IMR-90 (cell line): Measurements from ENCODE around the gene EIF4A2. TPM values are rescaled to one million over a fixed set of nuclear protein-coding genes. Genes with fewer than 3 reads are reported as not detected.

ENCODE experiments used
- ATAC-seq: fragments of 200-7000 bp; cut with Tn5 transposase; 2 replicates; pipeline ENCODE4 v1.9.1; 2020; ENCODE audit warnings: low read depth, mild to moderate bottlenecking, moderate library complexity
- BruUV-seq: library from RNA; stranded (reverse); fragments of 400-500 nt; replicated peaks from 2 replicates; lab custom pipeline; 2021; lab: Mats Ljungman, UMichigan
- CTCF ChIA-PET: fragments of 300-600 bp; formaldehyde crosslinking; extraction: SDS; loops from one replicate; lab custom pipeline; 2021; ENCODE audit warnings: antibody characterized with exemption; lab: Yijun Ruan, JAX
- POLR2A ChIA-PET: fragments of 300-600 bp; sonication (Branson Sonifier 250); formaldehyde crosslinking; loops from one replicate; lab custom pipeline; 2022; ENCODE audit warnings: antibody characterized with exemption; ENCODE audit not compliant: unreplicated experiment; lab: Charles Lee
- DNase-seq: peaks from one replicate; pipeline ENCODE4 v3.0.0; 2013
- H2AFZ ChIP-seq: replicated peaks from 2 replicates; pipeline ENCODE3; 2013; ENCODE audit warnings: low read length, mild to moderate bottlenecking; ENCODE audit not compliant: poor library complexity
- H2AK5ac ChIP-seq: 2 replicates; pipeline ENCODE4 v1.6.1; 2013; ENCODE audit warnings: low read depth, low read length, inconsistent platforms
- H2AK9ac ChIP-seq: replicated peaks from 2 replicates; pipeline ENCODE3; 2013; ENCODE audit warnings: mild to moderate bottlenecking, low read depth, low read length, moderate library complexity; ENCODE audit not compliant: poor library complexity
- H2BK120ac ChIP-seq: 2 replicates; pipeline ENCODE4 v1.6.1; 2013; ENCODE audit warnings: low read depth, low read length, inconsistent platforms
- H2BK15ac ChIP-seq: 3 replicates; pipeline ENCODE4 v1.6.1; 2013; ENCODE audit warnings: low read depth, low read length, inconsistent platforms
- H2BK20ac ChIP-seq: 2 replicates; pipeline ENCODE4 v1.6.1; 2013; ENCODE audit warnings: low read depth, mild to moderate bottlenecking, inconsistent platforms, low read length, moderate library complexity
- H2BK5ac ChIP-seq: 2 replicates; pipeline ENCODE4 v1.6.1; 2013; ENCODE audit warnings: mild to moderate bottlenecking, low read depth, low read length, inconsistent platforms; ENCODE audit not compliant: poor library complexity, severe bottlenecking
- H3K14ac ChIP-seq: replicated peaks from 2 replicates; pipeline ENCODE4 v1.6.1; 2013; ENCODE audit warnings: low read depth, low read length, inconsistent platforms
- H3K18ac ChIP-seq: 2 replicates; pipeline ENCODE4 v1.6.1; 2013; ENCODE audit warnings: low read depth, low read length, control low read depth
- H3K23ac ChIP-seq: 2 replicates; pipeline ENCODE4 v1.6.1; 2013; ENCODE audit warnings: low read depth, low read length, inconsistent platforms
- H3K27ac ChIP-seq: 2 replicates; pipeline ENCODE4 v1.5.1; 2013; ENCODE audit warnings: mild to moderate bottlenecking, control low read depth, low read length; ENCODE audit not compliant: insufficient read depth
- H3K27me3 ChIP-seq: 2 replicates; pipeline ENCODE4 v1.6.1; 2013; ENCODE audit warnings: low read length; ENCODE audit not compliant: control insufficient read depth, insufficient read depth
- H3K36me3 ChIP-seq: 2 replicates; pipeline ENCODE4 v1.6.1; 2013; ENCODE audit warnings: low read length, mixed read lengths; ENCODE audit not compliant: control insufficient read depth, insufficient read depth
- H3K4ac ChIP-seq: 2 replicates; pipeline ENCODE4 v1.6.1; 2013; ENCODE audit warnings: low read depth, low read length, inconsistent platforms
- H3K4me1 ChIP-seq: 2 replicates; pipeline ENCODE4 v1.6.1; 2013; ENCODE audit warnings: low read length, mixed read lengths; ENCODE audit not compliant: control insufficient read depth, insufficient read depth
- H3K4me2 ChIP-seq: 2 replicates; pipeline ENCODE4 v1.6.1; 2013; ENCODE audit warnings: low read depth, mild to moderate bottlenecking, control low read depth, low read length, moderate library complexity
- H3K4me3 ChIP-seq: 2 replicates; pipeline ENCODE4 v1.5.1; 2013; ENCODE audit warnings: low read depth, mild to moderate bottlenecking, control low read depth, low read length, moderate library complexity; ENCODE audit not compliant: insufficient read depth
- H3K56ac ChIP-seq: 2 replicates; pipeline ENCODE4 v1.6.1; 2013; ENCODE audit warnings: low read length, inconsistent platforms; ENCODE audit not compliant: insufficient read depth; ENCODE audit errors: extremely low read depth
- H3K79me1 ChIP-seq, 2 experiments: 2 replicates each; pipeline ENCODE4 v1.6.1; 2013; ENCODE audit warnings: low read length in 2 of 2, inconsistent platforms in 1 of 2, low read depth in 1 of 2
- H3K9ac ChIP-seq: 2 replicates; pipeline ENCODE4 v1.6.1; 2013; ENCODE audit warnings: low read depth, low read length, control low read depth
- H3K9me1 ChIP-seq: 2 replicates; pipeline ENCODE4 v1.6.1; 2013; ENCODE audit warnings: low read length, inconsistent platforms; ENCODE audit not compliant: insufficient read depth
- H3K9me3 ChIP-seq: 2 replicates; pipeline ENCODE4 v1.6.1; 2013; ENCODE audit warnings: low read length; ENCODE audit not compliant: control insufficient read depth, insufficient read depth
- H4K20me1 ChIP-seq: 2 replicates; pipeline ENCODE4 v1.6.1; 2013; ENCODE audit warnings: low read length, inconsistent platforms; ENCODE audit not compliant: insufficient read depth
- H4K5ac ChIP-seq: 2 replicates; pipeline ENCODE4 v1.6.1; 2013; ENCODE audit warnings: mild to moderate bottlenecking, low read depth, low read length, control low read depth
- H4K8ac ChIP-seq, 2 experiments: 2 replicates each; pipeline ENCODE4 v1.6.1; 2013; ENCODE audit warnings: low read depth in 2 of 2, low read length in 2 of 2, control low read depth in 1 of 2, inconsistent platforms in 1 of 2
- H4K91ac ChIP-seq: 2 replicates; pipeline ENCODE4 v1.6.1; 2013; ENCODE audit warnings: low read depth, low read length, inconsistent platforms; ENCODE audit not compliant: insufficient read depth
- ELK1 ChIP-seq: fragments of 150-350 bp; IDR thresholded peaks from 2 replicates; pipeline ENCODE4 v1.6.1; 2016; ENCODE audit warnings: low read depth, mild to moderate bottlenecking, low read length, moderate library complexity, borderline replicate concordance
- FOS ChIP-seq: fragments of 150-350 bp; IDR thresholded peaks from 2 replicates; pipeline ENCODE4 v1.6.1; 2016; ENCODE audit warnings: low read depth, low read length
- RAD21 ChIP-seq: IDR thresholded peaks from 2 replicates; pipeline ENCODE4 v1.6.1; 2012; ENCODE audit warnings: low read length, improper control_type of control experiment
- RCOR1 ChIP-seq: IDR thresholded peaks from 2 replicates; pipeline ENCODE4 v1.6.1; 2012; ENCODE audit warnings: mild to moderate bottlenecking, low read length, improper control_type of control experiment; ENCODE audit not compliant: insufficient replicate concordance
- RFX5 ChIP-seq: IDR thresholded peaks from 2 replicates; pipeline ENCODE4 v1.8.0; 2012; ENCODE audit warnings: low read depth, mild to moderate bottlenecking, low read length, moderate library complexity
- SMC3 ChIP-seq: fragments of 150-350 bp; IDR thresholded peaks from 2 replicates; pipeline ENCODE4 v1.6.1; 2016; ENCODE audit warnings: low read depth, mild to moderate bottlenecking, antibody characterized with exemption, low read length, moderate library complexity
- WGBS, 2 experiments: methylation state at CpG; one replicate each; pipeline versions ENCODE4 v1.1.5 to v1.1.7; 2013; ENCODE audit warnings: missing lambda C conversion rate in 2 of 2; ENCODE audit not compliant: insufficient read length in 1 of 2; ENCODE audit errors: extremely low coverage in 2 of 2; 5-methylcytosine and 5-hydroxymethylcytosine counted together
- dilution Hi-C: fragments of 300-500 bp; cut with HindIII; formaldehyde crosslinking; loops from one replicate; pipeline ENCODE4 v1.14.3; 2018; ENCODE audit warnings: low sequenced_read_pairs; ENCODE audit not compliant: unreplicated experiment
- in situ Hi-C: fragments of 300-500 bp; cut with MboI; formaldehyde crosslinking; loops from 3 replicates; pipeline ENCODE4 v1.14.3; 2019; ENCODE audit warnings: low sequenced_read_pairs, inconsistent platforms, mixed read lengths
- intact Hi-C: fragments of 100-400 bp; cut with micrococcal nuclease; formaldehyde crosslinking; loops from 2 replicates; pipeline ENCODE4 v1.10.0; 2022
- polyA plus RNA-seq, 3 experiments: library from polyadenylated mRNA; depleted of rRNA; stranded (reverse); fragments of >200 nt; gene quantifications; 2 replicates each; pipeline ENCODE4 v1.2.3, GENCODE V29; 2012; ENCODE audit warnings: low replicate concordance in 1 of 3
- total RNA-seq: library from RNA; depleted of rRNA; stranded (reverse); fragments of >200 nt; gene quantifications from 2 replicates; pipeline ENCODE4 v1.2.3, GENCODE V29; 2012

EIF4A2 gene
- total and polyA plus RNA-seq, 2 of the 4 experiments (the other 2 are of a cell fraction): 310 to 320 TPM

- Histone ChIP-seq H2BK15ac (no peak overlapping the region), H2BK20ac (no peak overlapping the region), H3K4me1 (peaks cover 4% of the 10 kb centered on the region; the same call in 1 of the 2 replicates), H2AFZ (peak overlapping the region; percentile 84), H4K20me1 (no peaks in the 10 kb centered on the region), H4K91ac (no peak overlapping the region), H2AK5ac (no peak overlapping the region), H3K4me3 (no peak overlapping the region), H3K18ac (no peak overlapping the region), H3K23ac (peak overlapping the region; percentile 72), H3K9me3 (no peaks in the 10 kb centered on the region), H3K36me3 (no peaks in the 10 kb centered on the region), H3K9ac (peak overlapping the region; percentile 13; the same call in 1 of the 2 replicates), H3K27me3 (peaks cover 1% of the 10 kb centered on the region; the same call in 1 of the 2 replicates), H2BK5ac (no peak overlapping the region), H2AK9ac (peak overlapping the region; percentile 19), H3K9me1 (no peaks in the 10 kb centered on the region), H3K56ac (no peak overlapping the region), H3K4ac (no peak overlapping the region), H2BK120ac (0 out of 2 replicates have a peak overlapping the region, but pooled peaks have one; percentile 19), H3K27ac (no peak overlapping the region), H3K4me2 (peak overlapping the region; percentile 78), H4K5ac (no peak overlapping the region), H3K79me1 (no peaks in the 10 kb centered on the region), H3K14ac (0 out of 2 replicates have a peak overlapping the region, but pooled peaks have one; percentile 3), H4K8ac (peak overlapping the region; percentile 29 to 60; a peak in 3 of 4 replicates)
- ATAC-seq: peak; percentile 19; the same call in 1 of the 2 replicates
- intact Hi-C loops: no loop called here
- 16% methylated on average over 11 of the region's 26 CpGs; no CpG with 5 or more reads in 1 of the 2 experiments for WGBS, 2 experiments
- BruUV-seq: no TSS peak
- CTCF ChIA-PET: no interaction called here
- DNase-seq: no peak
- POLR2A ChIA-PET: interaction anchor here (1.2 kb wide), 1 partner anchor 11 kb away, joined by 5 read pairs; the partner anchor contains the start of gene EIF4A2
- dilution Hi-C loops: no loop called here
- TF ChIP-seq FOS (no peak), RCOR1 (no peak), RFX5 (no peak), RAD21 (no peak), ELK1 (no peak), SMC3 (no peak)
- in situ Hi-C loops: no loop called here
Observed at GRCh38 chr3:186772281-186772694, 11.1 kb upstream of the EIF4A2 start.
